ENCODE measurements around the gene GTPBP4. TPM values are rescaled to one million over a fixed set of nuclear protein-coding genes. Genes with fewer than 3 reads are reported as not detected.

GTPBP4 gene
- total RNA-seq, 1 donor from 2014 or later, result 57.8 TPM

DNA sequence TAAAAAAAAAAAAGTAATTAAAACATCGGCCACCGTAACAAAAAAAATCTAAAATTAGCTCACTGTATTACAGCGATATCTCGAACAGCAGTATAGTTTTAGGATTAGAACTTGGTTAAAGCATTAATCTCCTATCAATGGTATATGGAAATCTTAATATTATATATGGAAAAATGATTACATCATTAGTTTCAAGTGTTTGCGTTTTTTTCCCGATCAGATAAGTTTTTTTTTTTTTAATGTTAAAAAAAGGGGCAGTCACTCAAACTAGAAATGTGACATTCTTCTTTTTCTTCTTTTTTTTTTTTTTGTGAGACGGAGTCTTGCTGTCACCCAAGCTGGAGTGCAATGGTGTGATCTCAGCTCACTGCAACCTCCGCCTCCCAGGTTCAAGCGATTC is 53.3 kb downstream of the GTPBP4 start:
- Mint-ChIP-seq H3K4me3 (no peak overlapping the region), H3K36me3 (peaks cover 4% of the 10 kb centered on the region), H3K4me1 (ENCODE audit: unreplicated experiment) (peaks cover 22% of the 10 kb centered on the region), H3K9me3 (no peaks in the 10 kb centered on the region), H3K27me3 (no peaks in the 10 kb centered on the region), H3K27ac (no peak overlapping the region)
- TF ChIP-seq, protein P1, sequence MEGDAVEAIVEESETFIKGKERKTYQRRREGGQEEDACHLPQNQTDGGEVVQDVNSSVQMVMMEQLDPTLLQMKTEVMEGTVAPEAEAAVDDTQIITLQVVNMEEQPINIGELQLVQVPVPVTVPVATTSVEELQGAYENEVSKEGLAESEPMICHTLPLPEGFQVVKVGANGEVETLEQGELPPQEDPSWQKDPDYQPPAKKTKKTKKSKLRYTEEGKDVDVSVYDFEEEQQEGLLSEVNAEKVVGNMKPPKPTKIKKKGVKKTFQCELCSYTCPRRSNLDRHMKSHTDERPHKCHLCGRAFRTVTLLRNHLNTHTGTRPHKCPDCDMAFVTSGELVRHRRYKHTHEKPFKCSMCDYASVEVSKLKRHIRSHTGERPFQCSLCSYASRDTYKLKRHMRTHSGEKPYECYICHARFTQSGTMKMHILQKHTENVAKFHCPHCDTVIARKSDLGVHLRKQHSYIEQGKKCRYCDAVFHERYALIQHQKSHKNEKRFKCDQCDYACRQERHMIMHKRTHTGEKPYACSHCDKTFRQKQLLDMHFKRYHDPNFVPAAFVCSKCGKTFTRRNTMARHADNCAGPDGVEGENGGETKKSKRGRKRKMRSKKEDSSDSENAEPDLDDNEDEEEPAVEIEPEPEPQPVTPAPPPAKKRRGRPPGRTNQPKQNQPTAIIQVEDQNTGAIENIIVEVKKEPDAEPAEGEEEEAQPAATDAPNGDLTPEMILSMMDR (conservative IDR thresholded peaks at IDR 0.05), result no peak
- DNase-seq (ENCODE audit: extremely low spot score, unreplicated experiment), result no peak

DNA sequence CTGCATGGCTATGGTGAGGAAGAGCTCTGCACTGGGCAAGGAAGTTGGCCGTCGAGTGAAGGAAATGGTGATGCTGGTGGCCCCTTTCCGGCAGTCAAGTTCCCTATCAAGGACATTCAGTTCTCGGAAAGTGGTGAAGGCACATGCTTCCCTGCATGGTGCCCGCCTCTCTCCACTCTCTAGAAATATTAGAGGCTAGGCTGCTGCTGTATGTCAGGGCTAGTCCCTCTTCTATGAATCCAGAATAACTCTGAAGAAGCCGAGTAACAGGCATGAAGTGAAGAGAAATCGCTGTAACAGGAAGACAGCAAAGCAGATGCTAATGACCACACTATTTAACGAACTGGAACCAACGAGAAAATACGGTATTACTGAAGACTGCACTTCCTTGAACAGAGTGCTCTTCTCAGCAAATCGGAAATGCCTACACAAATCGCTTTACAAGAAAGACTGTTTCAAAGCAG is 55.3 kb downstream of the GTPBP4 start:
- Mint-ChIP-seq H3K9me3 (no peaks in the 10 kb centered on the region), H3K27ac (peak overlapping the region; percentile 21), H3K27me3 (no peaks in the 10 kb centered on the region), H3K4me1 (ENCODE audit: unreplicated experiment) (peaks cover 25% of the 10 kb centered on the region), H3K4me3 (no peak overlapping the region), H3K36me3 (peaks cover 12% of the 10 kb centered on the region)
- DNase-seq (ENCODE audit: extremely low spot score, unreplicated experiment), result no peak
- TF ChIP-seq, protein P1 (conservative IDR thresholded peaks at IDR 0.05), result no peak

DNA sequence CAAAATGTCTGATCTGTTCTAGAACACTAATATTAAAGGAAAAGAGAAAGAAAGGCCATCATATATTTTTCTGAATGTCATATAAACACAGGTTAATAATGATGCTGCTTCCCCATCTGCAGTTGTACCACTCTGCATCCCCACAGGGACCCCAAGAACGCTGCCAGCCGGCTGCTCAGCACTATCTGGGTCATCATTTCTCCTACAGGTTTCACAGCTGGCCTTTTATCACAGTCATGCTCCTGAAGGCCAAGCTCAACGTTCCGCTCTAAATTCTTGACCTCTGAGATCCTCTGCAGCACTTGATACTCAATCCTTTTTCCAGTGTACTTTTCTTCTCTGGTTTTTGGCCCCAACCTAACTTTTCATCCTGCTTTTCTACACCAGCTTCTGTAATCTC is 55.9 kb downstream of the GTPBP4 start:
- Mint-ChIP-seq H3K27ac (peak overlapping the region; percentile 25), H3K4me1 (ENCODE audit: unreplicated experiment) (peaks cover 25% of the 10 kb centered on the region), H3K9me3 (no peaks in the 10 kb centered on the region), H3K4me3 (peak overlapping the region; percentile 35), H3K27me3 (no peaks in the 10 kb centered on the region), H3K36me3 (peaks cover 12% of the 10 kb centered on the region)
- no peak for DNase-seq (ENCODE audit: extremely low spot score, unreplicated experiment)
- TF ChIP-seq, protein P1 (conservative IDR thresholded peaks at IDR 0.05), result no peak

DNA sequence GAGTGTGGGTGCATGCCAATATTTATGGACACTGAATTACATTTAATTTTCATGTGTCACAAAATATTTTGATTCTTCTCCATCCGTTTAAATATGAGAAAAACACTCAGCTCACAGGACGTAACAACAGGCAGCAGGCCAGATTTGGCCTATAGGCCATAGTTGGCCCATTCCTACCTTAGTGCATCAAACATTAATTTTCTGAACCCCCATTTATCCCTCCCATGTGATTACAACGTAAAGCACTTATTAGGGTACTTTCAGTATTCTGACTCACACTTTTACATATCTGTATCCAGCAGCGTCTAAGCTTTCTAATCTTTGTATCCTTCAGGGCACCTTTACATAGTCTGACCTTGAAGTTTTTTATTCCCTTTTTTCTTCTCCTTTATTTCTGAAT is 56.7 kb downstream of the GTPBP4 start:
- TF ChIP-seq, protein P1 (conservative IDR thresholded peaks at IDR 0.05), result no peak
- Mint-ChIP-seq H3K27me3 (no peaks in the 10 kb centered on the region), H3K4me3 (peak overlapping the region; percentile 71), H3K9me3 (no peaks in the 10 kb centered on the region), H3K27ac (peak overlapping the region; percentile 58), H3K36me3 (peaks cover 12% of the 10 kb centered on the region), H3K4me1 (ENCODE audit: unreplicated experiment) (peaks cover 25% of the 10 kb centered on the region)
- no peak for DNase-seq (ENCODE audit: extremely low spot score, unreplicated experiment)

DNA sequence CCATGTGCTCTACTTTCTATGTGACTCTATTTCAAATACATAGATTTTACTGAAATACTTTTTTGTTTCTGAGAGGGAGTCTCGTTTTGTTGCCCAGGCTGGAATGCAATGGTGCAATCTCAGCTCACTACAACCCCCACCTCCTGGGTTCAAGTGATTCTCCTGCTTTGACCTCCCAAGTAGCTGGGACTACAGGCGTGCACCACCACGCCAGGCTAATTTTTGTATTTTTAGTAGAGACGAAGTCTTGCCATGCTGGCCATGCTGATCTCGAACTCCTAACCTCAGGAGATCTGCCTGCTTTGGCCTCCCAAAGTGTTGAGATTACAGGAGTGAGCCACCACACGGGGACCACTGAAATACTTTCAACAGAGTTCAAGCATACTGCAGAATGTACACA is 57.2 kb downstream of the GTPBP4 start:
- peaks cover 12% of the 10 kb centered on the region for H3K36me3 Mint-ChIP-seq
- peaks cover 29% of the 10 kb centered on the region for H3K4me1 Mint-ChIP-seq (ENCODE audit: unreplicated experiment)
- H3K27me3 Mint-ChIP-seq, result no peaks in the 10 kb centered on the region
- no peak for DNase-seq (ENCODE audit: extremely low spot score, unreplicated experiment)
- no peaks in the 10 kb centered on the region for H3K9me3 Mint-ChIP-seq
- H3K4me3 Mint-ChIP-seq, result peak overlapping the region; percentile 77
- TF ChIP-seq, protein P1 (conservative IDR thresholded peaks at IDR 0.05), result no peak
- peak overlapping the region; percentile 18 for H3K27ac Mint-ChIP-seq

DNA sequence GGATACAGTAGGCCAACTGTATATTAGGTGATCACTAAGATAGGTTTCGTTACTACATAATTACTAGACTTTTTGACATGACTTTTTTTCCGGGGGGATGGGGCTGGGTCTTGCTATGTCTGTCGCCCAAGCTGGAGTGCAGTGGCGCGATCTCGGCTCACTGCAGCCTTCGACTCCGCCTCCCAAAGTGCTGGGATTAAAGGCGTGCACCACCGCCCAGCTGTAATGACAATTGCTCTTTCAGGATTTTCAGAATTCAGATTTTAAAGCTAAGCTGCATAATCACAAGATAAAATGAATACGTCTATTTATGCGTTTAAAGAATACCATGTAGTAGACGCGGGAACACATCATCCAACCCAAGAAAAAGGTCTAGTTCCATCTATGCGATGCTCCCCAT is 59.7 kb downstream of the GTPBP4 start:
- peak overlapping the region; percentile 99 for H3K27ac Mint-ChIP-seq
- H3K4me1 Mint-ChIP-seq (ENCODE audit: unreplicated experiment), result peaks cover 48% of the 10 kb centered on the region
- no peaks in the 10 kb centered on the region for H3K9me3 Mint-ChIP-seq
- H3K36me3 Mint-ChIP-seq, result peaks cover 18% of the 10 kb centered on the region
- no peak for DNase-seq (ENCODE audit: extremely low spot score, unreplicated experiment)
- H3K27me3 Mint-ChIP-seq, result no peaks in the 10 kb centered on the region
- TF ChIP-seq, protein P1 (conservative IDR thresholded peaks at IDR 0.05), result no peak
- peak overlapping the region; percentile 96 for H3K4me3 Mint-ChIP-seq

Measured in type B pancreatic cell (in vitro differentiated cells).